Measurements from ENCODE around the gene RIPOR2.
"Not testable (repeated sequence)": the region's sequence is repeated elsewhere in the genome, so short reads cannot be mapped to it uniquely, and the experiment has no call there.

RIPOR2 gene

GRCh38 chr6:24797596-24798216 lies 138.1 kb downstream of the RIPOR2 start:
- DNase-seq, result no peak

DNA sequence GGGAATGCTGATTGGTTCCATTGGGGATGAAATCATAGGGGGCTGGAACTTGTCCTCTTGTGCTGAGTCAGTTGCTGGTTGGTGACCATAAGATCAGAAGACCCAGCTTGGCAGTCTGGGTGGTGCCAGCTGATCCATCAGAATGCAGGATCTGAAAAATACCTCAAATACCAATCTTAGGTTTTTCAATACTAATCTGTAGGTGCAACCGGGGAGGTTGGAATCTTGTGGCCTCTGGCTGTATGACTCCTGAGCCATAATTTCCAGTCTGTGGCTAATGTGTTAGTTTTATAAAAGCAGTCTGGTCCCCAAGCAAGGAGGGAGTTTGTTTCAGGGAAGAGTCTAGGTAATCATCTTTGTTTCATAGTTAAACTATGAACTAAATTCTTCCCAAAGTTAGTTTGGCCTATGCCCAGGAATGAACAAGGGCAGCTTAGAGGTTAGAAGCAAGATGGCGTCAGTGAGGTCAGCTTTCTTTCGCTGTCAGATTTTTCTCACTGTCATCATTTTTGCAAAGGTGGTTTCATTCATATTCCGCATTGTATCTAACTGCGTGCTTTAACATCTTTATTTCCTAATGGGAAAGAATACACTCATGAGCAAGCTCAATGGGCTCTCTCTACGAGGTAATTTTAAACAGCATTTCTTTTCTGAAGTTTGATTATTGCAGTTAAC lies 139.0 kb downstream of the RIPOR2 start:
- no peak for DNase-seq

DNA sequence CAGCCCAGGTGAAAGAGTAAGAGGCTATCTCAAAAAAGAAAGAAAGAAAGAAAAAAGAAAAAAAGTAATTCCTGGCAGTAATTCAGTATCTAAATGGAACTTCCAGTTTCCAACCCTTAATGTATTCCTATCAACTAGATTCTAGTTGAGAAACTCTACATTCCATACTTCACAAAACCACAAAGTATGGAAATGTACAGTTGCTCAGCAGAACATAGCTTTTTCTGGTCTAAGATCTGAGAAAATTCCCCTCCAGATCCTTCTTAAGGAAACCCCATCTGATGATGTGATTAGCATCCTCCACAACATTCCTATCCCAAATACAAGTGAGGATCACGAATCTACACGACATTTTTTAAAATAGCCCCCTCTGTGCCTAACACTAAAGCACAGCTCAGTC lies 140.7 kb downstream of the RIPOR2 start:
- no peak for DNase-seq

DNA sequence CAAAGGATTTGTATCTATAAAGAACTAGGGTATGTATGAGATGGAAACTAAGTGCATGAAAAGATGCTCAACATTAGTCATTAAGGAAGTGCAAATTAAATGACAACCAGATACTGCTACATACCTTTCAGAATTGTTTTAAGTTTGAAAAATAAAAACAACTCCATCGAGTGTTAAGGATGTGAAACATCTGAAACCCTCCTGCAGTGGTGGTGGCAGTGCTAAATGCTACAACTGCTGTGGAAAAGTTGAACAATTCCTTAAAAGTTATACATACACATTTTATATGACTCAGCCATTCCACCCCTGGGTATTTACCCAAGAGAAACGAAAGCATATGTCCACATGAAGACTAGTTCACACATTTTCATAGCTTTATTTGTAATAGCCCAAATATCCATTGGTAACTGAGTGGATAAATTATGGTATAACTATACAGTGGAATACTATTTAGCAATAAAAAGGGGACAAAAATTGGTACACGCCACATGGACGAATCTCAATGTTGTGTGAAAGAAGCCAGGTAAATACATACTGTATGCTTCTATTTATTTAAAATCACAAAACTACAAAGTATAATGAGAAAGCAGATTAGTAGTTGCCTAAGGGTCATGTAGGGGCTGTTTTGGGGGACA lies 147.6 kb downstream of the RIPOR2 start:
- DNase-seq, result no peak

DNA sequence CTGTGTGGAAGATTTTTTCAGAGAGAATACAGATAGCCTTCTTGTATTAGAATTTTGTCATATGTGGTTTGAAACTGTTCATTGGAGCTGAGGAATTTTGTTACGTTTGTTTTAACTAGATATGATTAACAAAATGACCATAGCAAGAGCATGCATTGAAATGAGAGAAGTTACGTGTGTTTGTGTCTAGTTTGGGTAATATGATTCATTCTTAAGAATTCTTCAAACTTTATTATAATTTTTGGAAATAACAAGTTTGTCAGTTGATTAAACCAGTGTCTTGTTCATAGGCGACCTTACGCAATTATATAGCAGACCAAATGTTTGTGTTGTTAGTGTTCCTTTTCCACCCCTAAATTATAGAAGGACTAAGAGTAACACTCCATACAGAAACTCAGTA lies 155.6 kb downstream of the RIPOR2 start:
- no peak for DNase-seq

GRCh38 chr6:24779416-24780016 lies 156.2 kb downstream of the RIPOR2 start:
- DNase-seq, result no peak

- DNase-seq, result no peak
These were observed 156.9 kb downstream of the RIPOR2 start for GRCh38 chr6:24778878-24779277.

DNA sequence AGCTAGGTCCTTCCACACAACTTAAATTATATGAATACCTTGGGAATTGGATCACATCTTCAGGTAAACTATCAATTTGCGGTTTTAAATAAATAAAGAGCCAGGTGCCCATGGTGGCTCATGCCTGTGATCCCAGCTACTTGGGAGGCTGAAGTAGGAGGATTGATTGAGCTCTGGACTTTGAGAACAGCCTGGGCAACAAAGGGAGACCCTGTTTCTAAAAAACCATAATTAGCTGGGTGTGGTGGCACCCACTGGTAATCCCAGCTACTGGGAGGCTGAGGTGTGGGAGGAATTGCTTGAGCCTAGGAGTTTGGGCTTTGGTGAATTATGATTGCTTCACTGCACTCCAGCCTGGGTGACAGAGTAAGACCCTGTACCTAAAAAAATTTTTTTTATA lies 157.6 kb downstream of the RIPOR2 start:
- DNase-seq, result no peak

DNA sequence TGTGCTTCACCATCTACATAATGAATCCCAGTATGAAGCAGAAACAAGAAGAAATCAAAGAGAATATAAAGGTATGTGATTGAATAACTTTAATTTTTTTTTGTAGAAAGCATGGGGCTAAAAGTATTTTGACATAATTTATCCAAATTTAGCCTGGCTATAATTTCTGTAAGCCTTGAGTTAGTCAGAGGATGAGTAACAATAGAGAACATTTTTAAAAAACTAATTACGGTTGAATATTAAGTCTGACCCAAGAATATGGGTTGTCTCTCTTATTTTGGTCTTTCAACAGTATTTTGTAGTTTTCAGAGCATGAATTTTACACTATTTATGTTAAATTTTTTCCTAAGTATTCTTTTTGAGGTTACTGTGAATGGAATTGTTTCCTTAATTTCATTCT lies 158.5 kb downstream of the RIPOR2 start:
- DNase-seq, result no peak

GRCh38 chr6:24775520-24776058 lies 160.2 kb downstream of the RIPOR2 start:
- DNase-seq, result no peak

- peak; percentile 95 for DNase-seq
These were observed 160.9 kb downstream of the RIPOR2 start, which contains the start of gene GMNN for GRCh38 chr6:24774696-24775519. Gene GMNN (plus strand): TSS chr6:24774937. CDS start chr6:24777247, 2,310 bp downstream.

DNA sequence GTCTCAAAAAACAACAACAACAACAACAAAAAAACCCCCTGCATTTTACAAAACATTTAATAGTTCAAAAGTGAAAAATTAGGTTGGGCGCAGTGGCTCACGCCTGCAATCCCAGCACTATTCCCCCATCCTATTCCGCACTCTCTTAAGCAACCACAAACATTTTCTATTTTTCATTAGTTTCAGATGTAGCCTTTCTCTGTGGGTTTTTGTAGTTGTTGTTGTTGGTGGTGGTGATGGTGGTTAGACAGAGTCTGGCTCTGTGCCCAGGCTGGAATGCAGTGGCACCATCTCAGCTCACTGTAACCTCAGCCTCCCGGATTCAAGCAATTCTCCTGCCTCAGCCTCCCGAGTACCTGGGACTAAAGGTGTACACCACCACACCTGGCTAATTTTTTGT lies 167.4 kb downstream of the RIPOR2 start:
- DNase-seq, result no peak

GRCh38 chr6:24766680-24767462 lies 168.9 kb downstream of the RIPOR2 start:
- no peak for DNase-seq

DNA sequence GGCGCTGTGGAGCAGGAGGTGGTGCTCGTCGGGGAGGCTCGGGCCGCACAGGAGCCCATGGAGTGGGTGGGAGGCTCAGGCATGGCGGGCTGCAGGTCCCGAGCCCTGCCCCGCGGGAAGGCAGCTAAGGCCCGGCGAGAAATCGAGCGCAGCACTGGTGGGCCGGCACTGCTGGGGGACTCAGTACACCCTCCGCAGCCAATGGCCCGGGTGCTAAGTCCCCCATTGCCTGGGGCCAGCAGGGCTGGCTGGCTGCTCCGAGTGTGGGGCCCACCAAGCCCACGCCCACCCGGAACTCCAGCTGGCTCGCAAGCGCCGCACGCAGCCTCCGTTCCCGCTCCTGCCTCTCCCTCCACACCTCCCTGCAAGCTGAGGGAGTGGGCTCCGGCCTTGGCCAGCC lies 169.8 kb downstream of the RIPOR2 start:
- DNase-seq, result not testable (repeated sequence)

- DNase-seq, result not testable (repeated sequence)
These were observed 170.6 kb downstream of the RIPOR2 start for GRCh38 chr6:24764833-24765828.

- no peak for DNase-seq
These were observed 172.2 kb downstream of the RIPOR2 start for GRCh38 chr6:24763578-24763977.

DNA sequence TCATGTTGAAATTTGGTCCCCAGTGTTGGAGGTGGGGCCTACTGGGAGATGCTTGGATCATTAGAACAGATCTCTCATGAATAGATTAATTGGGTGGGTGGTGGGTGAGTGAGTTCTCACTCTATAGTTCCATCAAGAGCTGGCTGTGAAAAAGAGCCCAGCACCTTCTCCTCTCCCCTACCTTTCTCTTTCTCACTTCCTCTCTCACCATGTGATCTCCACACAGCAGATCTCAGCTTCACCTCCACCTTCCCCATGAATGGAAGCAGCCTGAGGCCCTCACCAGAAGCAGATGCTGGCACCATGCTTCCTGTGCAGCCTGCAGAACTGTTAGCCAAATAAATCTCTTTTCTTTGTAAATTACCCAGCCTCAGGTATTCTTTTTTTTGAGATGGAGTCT lies 173.9 kb downstream of the RIPOR2 start:
- no peak for DNase-seq

DNA sequence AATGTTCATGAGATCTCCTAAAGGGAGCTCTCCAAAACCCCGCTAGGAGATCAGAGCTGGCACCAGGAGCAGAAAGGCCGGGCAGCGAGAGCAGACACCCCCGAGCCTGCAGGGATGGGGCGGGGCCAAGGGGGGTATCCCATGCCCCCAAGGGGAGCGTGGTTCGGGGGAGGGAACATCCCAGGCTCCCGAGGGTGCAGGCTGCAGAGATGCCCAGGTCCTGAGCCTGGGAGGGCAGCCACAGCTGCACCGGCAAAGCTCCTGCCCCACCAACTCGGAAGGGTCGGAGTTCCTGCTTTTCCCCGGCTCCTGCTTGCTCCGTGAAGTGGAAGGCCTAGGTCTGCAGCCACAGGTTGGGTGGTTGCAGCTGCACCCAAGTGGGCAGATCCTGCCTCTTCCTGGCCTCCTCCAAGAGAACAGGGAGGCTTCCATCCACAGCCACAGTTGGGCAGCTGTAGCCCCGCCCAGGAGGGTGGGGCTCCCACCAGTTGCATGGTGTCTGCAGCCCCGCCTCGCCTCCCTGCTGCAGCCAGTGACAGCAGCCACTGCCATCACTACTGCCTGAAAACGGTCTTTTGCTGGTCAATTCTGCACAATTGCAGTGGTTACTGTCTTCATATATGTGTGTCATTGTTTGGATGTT lies 174.4 kb downstream of the RIPOR2 start:
- DNase-seq, result no peak

DNA sequence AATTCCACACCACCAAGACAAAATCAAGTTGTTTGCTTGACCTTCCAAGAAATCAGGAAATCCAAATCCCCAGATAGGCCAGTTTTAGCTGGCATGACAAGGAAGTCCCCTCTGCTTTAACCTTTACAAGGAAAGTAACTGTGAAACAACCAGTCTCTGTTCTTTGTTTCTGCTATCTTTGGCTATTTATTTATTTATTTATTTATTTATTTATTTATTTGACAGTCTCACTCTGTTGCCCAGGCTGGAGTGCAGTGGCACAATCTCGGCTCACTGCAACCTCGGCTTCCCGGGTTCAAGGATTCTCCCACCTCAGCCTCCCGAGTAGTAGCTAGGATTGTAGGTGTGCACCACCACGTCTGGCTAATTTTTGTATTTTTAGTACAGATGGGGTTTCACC lies 175.6 kb downstream of the RIPOR2 start:
- no peak for DNase-seq

DNA sequence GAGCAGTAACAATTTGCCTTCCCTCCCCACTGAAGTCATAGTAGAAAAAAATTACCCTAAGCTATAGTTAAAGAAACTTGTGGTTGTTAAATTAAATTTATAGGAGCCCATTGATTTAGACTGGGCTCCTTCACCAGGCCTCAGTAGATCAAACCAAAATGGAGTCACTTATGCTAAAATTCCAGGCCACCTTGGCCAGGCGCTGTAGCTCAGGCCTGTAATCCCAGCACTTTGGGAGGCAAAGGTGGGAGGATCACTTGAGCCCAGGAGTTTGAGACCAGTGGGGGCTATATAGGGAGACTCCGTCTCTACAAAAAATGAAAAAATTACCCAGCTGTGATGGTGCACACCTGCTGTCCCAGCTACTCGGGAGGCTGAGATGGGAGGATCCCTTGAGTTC lies 176.0 kb downstream of the RIPOR2 start:
- DNase-seq, result no peak
